Spleen (tissue), 11 donors: ENCODE data around the gene NRXN3. TPM values are rescaled to one million over a fixed set of nuclear protein-coding genes. Genes with fewer than 3 reads are reported as not detected.

Experiments used
- DNase-seq: peaks from one replicate; pipeline ENCODE4 v3.0.0-alpha.2; 2020
- H3K27ac ChIP-seq, 8 donors: fragments of 200-600 bp; sonication (generic) in 7 of 8; 1 replicate in 4 of 8; 2 replicates in 4 of 8; pipeline versions ENCODE4 v1.5.0 to v1.8.0; 2016 to 2021; ENCODE audit warnings: inconsistent platforms in 4 of 8, mild to moderate bottlenecking in 4 of 8, moderate library complexity in 1 of 8
- H3K27me3 ChIP-seq, 7 donors: fragments of 200-600 bp; sonication (generic) in 6 of 7; replicated peaks in 1 of 7; 1 replicate in 4 of 7; 2 replicates in 3 of 7; pipeline versions ENCODE4 v1.5.0 to v1.8.0; 2016 to 2021; ENCODE audit warnings: inconsistent platforms in 3 of 7, mild to moderate bottlenecking in 1 of 7
- H3K36me3 ChIP-seq, 6 donors: fragments of 200-600 bp; sonication (generic) in 5 of 6; 1 replicate in 4 of 6; 2 replicates in 2 of 6; pipeline versions ENCODE4 v1.5.0 to v1.8.0; 2016 to 2021; ENCODE audit warnings: inconsistent platforms in 2 of 6
- H3K4me1 ChIP-seq, 6 donors: fragments of 200-600 bp; sonication (generic) in 5 of 6; 1 replicate in 3 of 6; 2 replicates in 3 of 6; pipeline versions ENCODE4 v1.5.0 to v1.8.0; 2016 to 2021; ENCODE audit warnings: inconsistent platforms in 3 of 6
- H3K4me3 ChIP-seq, 8 donors: fragments of 200-600 bp; sonication (generic) in 7 of 8; 1 replicate in 4 of 8; 2 replicates in 4 of 8; pipeline versions ENCODE4 v1.5.0 to v1.8.0; 2016 to 2021; ENCODE audit warnings: inconsistent platforms in 4 of 8, mild to moderate bottlenecking in 4 of 8, moderate library complexity in 2 of 8
- H3K9me3 ChIP-seq, 8 donors: fragments of 200-600 bp; sonication (generic) in 7 of 8; 1 replicate in 4 of 8; 2 replicates in 4 of 8; pipeline versions ENCODE4 v1.5.0 to v1.8.0; 2016 to 2021; ENCODE audit warnings: inconsistent platforms in 4 of 8
- POLR2A ChIP-seq, 3 donors: fragments of 450-650 bp; IDR thresholded peaks; one replicate each; pipeline ENCODE4 v1.5.1; 2017; ENCODE audit warnings: antibody characterized with exemption in 3 of 3, mild to moderate bottlenecking in 1 of 3
- POLR2AphosphoS5 ChIP-seq, 3 donors: sonication (generic); formaldehyde crosslinking; IDR thresholded peaks; one replicate each; pipeline ENCODE4 v1.5.1; 2017; ENCODE audit warnings: antibody characterized with exemption in 3 of 3
- WGBS, 5 donors: extraction: QIAGEN DNeasy Blood & Tissue Kit in 3 of 5; methylation state at CpG; one replicate each; pipeline versions ENCODE4 v1.1.5 to v1.1.7; 2013 to 2018; 5-methylcytosine and 5-hydroxymethylcytosine counted together
- intact Hi-C: fragments of 100-400 bp; cut with DNase I; formaldehyde crosslinking; loops from one replicate; pipeline ENCODE4 v1.15.0; 2023; ENCODE audit warnings: low total_unique reads
- polyA plus RNA-seq, 3 donors: library from polyadenylated mRNA; stranded (reverse); fragments of 200-250 nt; gene quantifications; one replicate each; pipeline ENCODE4 v1.2.1, GENCODE V29; 2013
- total RNA-seq, 7 donors: library from RNA; depleted of rRNA in 3 of 7; stranded (reverse); fragments of >200 nt in 3 of 7; fragmentation: NEBNext Ultra II Directional in 4 of 7; extraction: Animal tissue kit (Norgen Biotek cat#: 25700) in 4 of 7; gene quantifications; one replicate each; pipeline versions ENCODE4 v1.1.0 to v1.2.1, GENCODE V29; 2016 to 2021
- TF ChIP-seq, protein P1 (sequence below), 11 experiments: fragments of 200-600 bp in 7 of 11; fragments of 450-650 bp in 4 of 11; sonication (generic) in 4 of 11; IDR thresholded peaks in 8 of 11; conservative IDR thresholded peaks in 3 of 11; 1 replicate in 7 of 11; 2 replicates in 4 of 11; pipeline versions ENCODE4 v1.4.0 to v1.8.0; 2016 to 2021; ENCODE audit warnings: antibody characterized with exemption in 11 of 11, inconsistent platforms in 4 of 11, mild to moderate bottlenecking in 1 of 11
- donor health status: healthy with polysubstance abuse.
- donor health status: DM: no; HTN: no; CAD: no; lungs with moderate emphysema.
- donor health status: DM: no; HTN: no; CAD: no.
- donor health status: Bipolar disorder and iron deficiency.
- donor health status: healthy.
- donor health status: DM: no; HTN: no; CAD: no.
- donor health status: DM: yes; HTN: yes; CAD: no.

NRXN3 gene
- total and polyA plus RNA-seq, 10 donors, result 0.21 to 11.5 (median 1.6) TPM

DNA sequence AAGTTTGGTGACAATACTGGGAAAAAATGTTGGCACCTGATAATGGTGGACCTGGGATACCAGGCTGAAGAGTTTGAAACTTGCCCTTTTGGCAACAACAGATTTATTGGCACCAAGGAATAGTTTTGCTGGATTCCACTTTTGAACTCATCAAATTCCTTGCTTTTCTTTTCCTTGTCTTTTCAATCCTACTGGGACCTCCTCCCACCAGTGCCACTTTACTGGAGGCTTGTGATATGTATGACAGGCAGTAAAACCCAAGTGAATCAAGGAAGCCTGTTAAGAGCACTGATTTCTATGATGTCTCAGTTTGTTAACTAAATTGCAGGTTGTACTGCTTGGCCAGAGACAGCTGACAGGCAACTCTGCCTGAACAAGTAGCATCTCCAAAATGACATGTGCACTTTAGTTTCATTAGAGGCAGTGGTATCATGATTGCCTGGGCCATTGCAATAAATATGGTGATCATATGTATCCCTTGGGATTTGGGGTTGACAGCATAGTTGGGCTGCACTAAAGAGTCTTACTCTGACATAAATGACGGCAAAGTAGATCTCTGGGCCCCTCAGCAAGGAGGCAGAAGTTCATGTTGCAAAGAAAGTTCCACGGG is 1475.7 kb downstream of the NRXN3 start:
- no peaks in the 10 kb centered on the region for H3K36me3 ChIP-seq
- intact Hi-C loops, result no loop called here
- no peak for DNase-seq
- no peaks in the 10 kb centered on the region for H3K27me3 ChIP-seq
- H3K4me1 ChIP-seq, result no peaks in the 10 kb centered on the region
- no peak overlapping the region for H3K4me3 ChIP-seq
- no peaks in the 10 kb centered on the region for H3K9me3 ChIP-seq
- H3K27ac ChIP-seq, result no peak overlapping the region
- no peak for TF ChIP-seq POLR2AphosphoS5 (IDR thresholded peaks at IDR 0.05)
- no peak for TF ChIP-seq POLR2A (IDR thresholded peaks at IDR 0.05)
- TF ChIP-seq, protein P1, sequence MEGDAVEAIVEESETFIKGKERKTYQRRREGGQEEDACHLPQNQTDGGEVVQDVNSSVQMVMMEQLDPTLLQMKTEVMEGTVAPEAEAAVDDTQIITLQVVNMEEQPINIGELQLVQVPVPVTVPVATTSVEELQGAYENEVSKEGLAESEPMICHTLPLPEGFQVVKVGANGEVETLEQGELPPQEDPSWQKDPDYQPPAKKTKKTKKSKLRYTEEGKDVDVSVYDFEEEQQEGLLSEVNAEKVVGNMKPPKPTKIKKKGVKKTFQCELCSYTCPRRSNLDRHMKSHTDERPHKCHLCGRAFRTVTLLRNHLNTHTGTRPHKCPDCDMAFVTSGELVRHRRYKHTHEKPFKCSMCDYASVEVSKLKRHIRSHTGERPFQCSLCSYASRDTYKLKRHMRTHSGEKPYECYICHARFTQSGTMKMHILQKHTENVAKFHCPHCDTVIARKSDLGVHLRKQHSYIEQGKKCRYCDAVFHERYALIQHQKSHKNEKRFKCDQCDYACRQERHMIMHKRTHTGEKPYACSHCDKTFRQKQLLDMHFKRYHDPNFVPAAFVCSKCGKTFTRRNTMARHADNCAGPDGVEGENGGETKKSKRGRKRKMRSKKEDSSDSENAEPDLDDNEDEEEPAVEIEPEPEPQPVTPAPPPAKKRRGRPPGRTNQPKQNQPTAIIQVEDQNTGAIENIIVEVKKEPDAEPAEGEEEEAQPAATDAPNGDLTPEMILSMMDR (IDR thresholded peaks at IDR 0.05 in 8 of 11, conservative IDR thresholded peaks at IDR 0.05 in 3 of 11), result no peak
- 79 to 100% (median 87%) methylated on average over 2 of the region's 2 CpGs for WGBS, 5 donors

DNA sequence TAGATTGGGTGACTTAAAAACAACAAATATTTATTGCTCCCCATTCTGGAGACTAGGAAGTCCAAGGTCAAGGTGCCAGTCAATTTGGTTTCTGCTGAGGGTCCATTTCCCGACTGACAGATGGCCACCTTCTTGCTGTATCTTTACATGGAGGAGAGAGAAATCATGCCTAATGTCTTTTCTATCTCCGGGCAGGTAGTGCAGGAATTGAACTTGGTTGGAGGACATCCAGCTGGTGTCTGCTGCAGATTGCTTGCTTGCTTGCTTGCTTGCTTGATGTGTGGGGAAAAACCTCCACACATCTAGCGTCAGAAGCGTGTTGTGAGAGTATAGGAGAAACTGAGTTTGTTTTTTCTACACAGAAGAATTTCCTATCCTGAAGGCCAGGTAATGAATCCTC is 1479.7 kb downstream of the NRXN3 start:
- intact Hi-C loops, result no loop called here
- H3K4me1 ChIP-seq, result no peaks in the 10 kb centered on the region
- H3K27me3 ChIP-seq, result no peaks in the 10 kb centered on the region
- DNase-seq, result no peak
- 71 to 85% (median 81%) methylated on average over 4 of the region's 4 CpGs for WGBS, 5 donors
- no peak overlapping the region for H3K4me3 ChIP-seq
- TF ChIP-seq, protein P1 (IDR thresholded peaks at IDR 0.05 in 8 of 11, conservative IDR thresholded peaks at IDR 0.05 in 3 of 11), result no peak
- TF ChIP-seq POLR2A (IDR thresholded peaks at IDR 0.05), result no peak
- no peak for TF ChIP-seq POLR2AphosphoS5 (IDR thresholded peaks at IDR 0.05)
- H3K9me3 ChIP-seq, result peaks cover 0 to 21% (median 8%) of the 10 kb centered on the region in 8 donors
- no peaks in the 10 kb centered on the region for H3K36me3 ChIP-seq
- no peak overlapping the region for H3K27ac ChIP-seq

DNA sequence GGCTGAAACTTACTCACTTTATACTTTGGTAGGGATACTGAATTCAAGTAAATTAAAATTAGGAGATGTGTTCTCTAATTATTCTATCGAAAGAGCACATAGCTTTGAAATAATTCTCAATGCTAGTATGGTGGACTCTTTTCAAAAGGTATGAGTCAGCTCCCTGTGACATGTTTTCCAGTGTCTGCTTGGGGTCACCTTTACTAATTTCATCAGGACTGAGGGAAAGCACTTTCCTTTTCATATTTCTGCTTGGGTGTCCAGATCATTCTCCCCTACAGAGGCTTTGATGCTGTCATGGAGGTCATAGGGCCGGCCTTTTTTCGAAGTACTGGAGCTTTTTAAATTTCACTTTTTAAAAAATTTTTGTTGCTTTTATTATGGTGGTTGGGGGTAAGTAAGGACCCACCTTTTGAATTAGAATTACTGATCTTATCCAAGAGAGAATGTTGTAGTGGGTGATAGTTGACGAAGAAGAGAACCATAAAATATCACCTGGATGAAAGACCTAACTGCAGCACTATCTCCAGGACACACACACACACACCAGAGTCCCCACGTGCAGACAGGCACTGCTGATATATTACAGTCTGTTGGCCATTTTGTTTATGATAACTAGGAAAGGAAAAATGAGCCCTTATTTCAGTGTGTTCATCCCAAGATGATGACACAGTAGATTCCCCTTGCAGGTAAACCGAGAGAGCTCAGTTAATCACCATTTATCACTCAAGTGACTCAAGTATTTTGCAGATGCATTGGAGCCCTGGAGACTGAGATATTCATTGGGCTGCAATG is 1482.5 kb downstream of the NRXN3 start:
- 77 to 81% (median 79%) methylated on average over 6 of the region's 6 CpGs for WGBS, 5 donors
- Histone ChIP-seq H3K4me1 (no peaks in the 10 kb centered on the region), H3K27me3 (no peaks in the 10 kb centered on the region), H3K9me3 (peaks cover 0 to 21% (median 8%) of the 10 kb centered on the region in 8 donors), H3K36me3 (no peaks in the 10 kb centered on the region), H3K27ac (no peak overlapping the region), H3K4me3 (no peak overlapping the region)
- TF ChIP-seq POLR2AphosphoS5 (IDR thresholded peaks at IDR 0.05) (no peak), POLR2A (IDR thresholded peaks at IDR 0.05) (no peak)
- TF ChIP-seq, protein P1 (IDR thresholded peaks at IDR 0.05 in 8 of 11, conservative IDR thresholded peaks at IDR 0.05 in 3 of 11), result no peak
- intact Hi-C loops, result no loop called here
- DNase-seq, result no peak

DNA sequence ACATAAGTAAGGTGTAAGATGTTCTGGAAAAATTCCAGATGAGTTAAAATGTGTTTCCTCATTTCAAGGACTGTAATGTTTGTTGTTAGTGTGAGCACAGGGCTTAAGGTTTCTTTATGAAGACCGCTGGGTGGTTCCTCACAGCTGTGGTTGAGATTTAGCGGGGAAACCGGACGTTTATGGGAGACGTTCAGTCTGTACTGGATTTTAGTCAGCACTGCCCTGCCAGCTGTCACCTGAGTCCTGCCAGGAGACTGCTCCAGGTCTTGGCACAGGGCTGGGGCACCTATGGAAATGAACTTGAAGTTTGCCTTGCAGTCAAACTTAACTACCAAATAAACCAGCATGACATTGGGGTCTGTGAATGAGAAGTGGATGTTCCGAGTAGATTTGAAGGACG is 1485.9 kb downstream of the NRXN3 start:
- Histone ChIP-seq H3K27me3 (no peaks in the 10 kb centered on the region), H3K36me3 (no peaks in the 10 kb centered on the region), H3K27ac (no peak overlapping the region), H3K9me3 (peaks cover 0 to 21% (median 8%) of the 10 kb centered on the region in 8 donors), H3K4me3 (no peak overlapping the region), H3K4me1 (no peaks in the 10 kb centered on the region)
- TF ChIP-seq POLR2A (IDR thresholded peaks at IDR 0.05) (no peak), POLR2AphosphoS5 (IDR thresholded peaks at IDR 0.05) (no peak)
- TF ChIP-seq, protein P1 (IDR thresholded peaks at IDR 0.05 in 8 of 11, conservative IDR thresholded peaks at IDR 0.05 in 3 of 11), result no peak
- no peak for DNase-seq
- WGBS, 5 donors, result 29 to 64% (median 58%) methylated on average over 7 of the region's 7 CpGs
- intact Hi-C loops, result no loop called here
